SH-SY5Y (cell line): ENCODE measurements around the gene ATP13A5.

Source experiments
- GATA2 ChIP-seq: IDR thresholded peaks from 2 replicates; pipeline ENCODE4 v1.6.1; 2011; ENCODE audit warnings: mild to moderate bottlenecking, low read depth, low read length
- GATA3 ChIP-seq: IDR thresholded peaks from 2 replicates; pipeline ENCODE4 v1.6.1; 2011; ENCODE audit warnings: low read depth, mild to moderate bottlenecking, low read length, moderate library complexity

Gene ATP13A5

GRCh38 chr3:193261970-193262369 lies 116.6 kb downstream of the ATP13A5 start:
- TF ChIP-seq GATA3 (no peak), GATA2 (no peak)

GRCh38 chr3:193253986-193254660 lies 124.4 kb downstream of the ATP13A5 start:
- TF ChIP-seq GATA2, result no peak

DNA sequence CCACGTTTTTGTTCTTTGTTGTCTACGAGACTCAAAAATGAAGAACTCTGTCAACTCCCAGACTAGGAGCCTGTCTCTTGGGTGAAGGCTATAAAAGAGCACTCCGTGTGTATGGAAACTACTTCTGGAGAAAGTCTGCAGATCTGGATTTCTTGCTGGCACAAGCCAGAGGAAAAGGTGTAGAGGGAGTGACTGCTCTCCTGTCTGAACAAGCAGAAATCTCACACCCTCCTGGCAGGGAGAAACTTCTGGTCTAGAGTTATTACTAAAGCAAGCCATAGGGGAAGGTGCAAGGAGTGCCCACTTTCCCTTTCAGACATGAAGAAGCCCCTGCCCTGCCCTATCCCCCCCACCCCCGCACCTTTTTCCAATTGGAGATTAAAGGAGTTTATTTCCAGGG lies 128.1 kb downstream of the ATP13A5 start:
- no peak for TF ChIP-seq GATA3
- no peak for TF ChIP-seq GATA2

DNA sequence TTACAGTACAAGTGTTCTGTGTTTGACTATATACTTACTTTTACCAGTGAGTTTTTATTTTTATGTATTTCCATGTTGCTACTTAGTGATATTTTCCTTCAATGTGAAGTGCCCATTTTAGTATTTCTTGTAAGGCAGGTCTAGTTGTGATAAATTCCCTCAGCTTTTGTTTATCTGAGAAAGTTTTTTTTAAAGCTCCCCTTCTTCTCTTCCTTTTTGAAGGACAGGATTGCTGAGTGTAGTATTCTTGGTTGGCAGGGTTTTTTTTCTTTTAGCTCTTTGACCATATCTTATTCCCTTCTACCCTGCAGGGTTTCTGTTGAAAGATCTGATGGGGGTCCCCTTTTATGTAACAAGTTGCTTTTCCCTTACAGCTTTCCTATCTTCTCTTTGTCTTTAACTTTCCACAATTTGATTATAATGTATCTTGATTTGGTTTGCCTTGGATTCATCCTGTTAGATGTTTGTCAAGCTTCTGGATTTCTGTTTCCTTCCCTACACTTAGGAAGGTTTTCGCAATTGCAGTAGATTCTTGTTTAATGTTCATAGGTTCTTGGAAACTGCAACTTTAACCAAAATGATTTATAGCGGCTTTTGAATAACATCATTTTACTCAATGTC lies 129.6 kb downstream of the ATP13A5 start:
- no peak for TF ChIP-seq GATA2
- no peak for TF ChIP-seq GATA3

- TF ChIP-seq GATA2 (no peak), GATA3 (no peak)
Measured at GRCh38 chr3:193243571-193243970, 135.0 kb downstream of the ATP13A5 start.

- TF ChIP-seq GATA3, result no peak
- no peak for TF ChIP-seq GATA2
Measured at GRCh38 chr3:193241716-193242115, 136.8 kb downstream of the ATP13A5 start.

GRCh38 chr3:193240850-193241706 lies 137.5 kb downstream of the ATP13A5 start, which contains the start of gene PLAAT1:
Gene PLAAT1 (plus strand): TSS chr3:193241222. CDS start chr3:193255651, 14,429 bp downstream.
- TF ChIP-seq GATA2 (no peak), GATA3 (no peak)

- TF ChIP-seq GATA3 (no peak), GATA2 (no peak)
Measured at GRCh38 chr3:193240436-193240849, 138.1 kb downstream of the ATP13A5 start.

DNA sequence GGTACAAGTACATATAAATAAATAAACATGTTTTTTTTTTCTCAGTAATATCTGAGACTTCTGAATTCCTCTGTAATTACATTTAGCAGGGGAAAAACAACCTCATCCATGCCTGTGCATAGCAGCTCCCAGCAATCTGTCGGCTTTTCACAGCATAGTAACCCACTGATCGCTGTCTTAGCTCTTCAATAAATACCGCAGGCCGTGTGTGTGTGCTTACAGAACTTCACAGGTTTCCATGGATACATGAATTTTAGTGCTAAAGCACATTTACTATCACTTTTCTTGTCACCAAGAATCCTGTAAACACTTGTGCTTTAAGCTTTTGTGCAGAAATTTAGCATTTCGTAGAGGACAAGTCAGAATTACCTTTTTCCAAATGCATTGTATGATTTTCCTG lies 141.5 kb downstream of the ATP13A5 start:
- TF ChIP-seq GATA2, result no peak
- no peak for TF ChIP-seq GATA3

DNA sequence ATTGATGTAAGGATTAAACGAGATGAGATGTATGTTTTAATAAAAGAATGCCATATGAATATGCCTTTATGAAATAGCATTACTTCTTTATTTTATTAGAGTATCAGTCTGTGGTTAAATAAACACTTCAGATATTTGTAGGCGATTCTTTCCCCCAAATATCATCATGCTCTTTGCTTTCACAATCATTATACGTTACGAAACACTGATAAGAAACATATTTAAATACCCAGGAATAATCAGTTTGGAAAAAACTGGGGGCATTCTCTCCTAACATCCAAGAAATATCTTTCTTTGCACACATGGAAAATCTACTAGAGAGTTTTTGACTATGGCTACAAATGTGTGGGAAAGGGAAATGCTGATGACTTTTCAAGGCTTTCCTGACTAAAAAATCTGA lies 142.0 kb downstream of the ATP13A5 start:
- TF ChIP-seq GATA3, result no peak
- no peak for TF ChIP-seq GATA2

DNA sequence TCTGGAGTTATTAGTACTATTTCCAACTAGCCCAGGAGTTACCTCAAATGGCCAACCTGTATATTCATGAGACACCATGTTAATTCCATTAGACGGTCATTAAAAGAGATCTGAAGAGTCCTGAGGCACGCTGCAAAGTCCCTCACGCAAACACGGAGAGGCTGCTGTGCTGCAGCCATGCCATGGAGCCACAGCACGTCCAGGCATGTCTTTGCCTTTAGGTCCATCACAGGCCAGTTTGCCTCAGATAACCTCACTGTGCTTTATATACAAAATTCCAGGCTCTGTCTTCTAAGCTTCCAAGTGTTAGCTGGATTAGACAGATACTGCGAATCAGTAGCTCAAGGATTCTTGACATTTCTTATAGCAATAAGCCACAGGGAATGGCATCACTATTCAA lies 147.4 kb downstream of the ATP13A5 start:
- TF ChIP-seq GATA2, result no peak
- no peak for TF ChIP-seq GATA3

DNA sequence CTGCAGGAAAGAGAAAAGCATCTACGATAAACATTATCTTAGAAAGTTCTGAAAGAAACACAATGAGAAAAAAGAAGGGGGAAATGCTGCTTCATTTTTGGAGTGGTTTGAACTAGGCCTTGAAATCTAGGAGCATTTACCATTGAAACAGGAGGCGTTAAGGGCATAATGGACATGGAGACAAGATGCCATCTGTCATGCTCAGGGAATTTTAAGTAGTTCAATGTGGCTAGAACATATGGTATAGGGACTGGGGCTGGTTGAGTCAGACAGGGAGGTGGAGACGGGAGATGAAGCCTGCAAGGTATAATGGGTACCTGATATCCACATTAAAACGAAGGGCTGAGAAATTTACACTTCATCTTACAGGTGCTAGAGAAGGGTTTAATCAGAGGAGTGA lies 147.9 kb downstream of the ATP13A5 start:
- no peak for TF ChIP-seq GATA2

- TF ChIP-seq GATA3 (no peak), GATA2 (no peak)
Measured at GRCh38 chr3:193229851-193230420, 148.6 kb downstream of the ATP13A5 start.

DNA sequence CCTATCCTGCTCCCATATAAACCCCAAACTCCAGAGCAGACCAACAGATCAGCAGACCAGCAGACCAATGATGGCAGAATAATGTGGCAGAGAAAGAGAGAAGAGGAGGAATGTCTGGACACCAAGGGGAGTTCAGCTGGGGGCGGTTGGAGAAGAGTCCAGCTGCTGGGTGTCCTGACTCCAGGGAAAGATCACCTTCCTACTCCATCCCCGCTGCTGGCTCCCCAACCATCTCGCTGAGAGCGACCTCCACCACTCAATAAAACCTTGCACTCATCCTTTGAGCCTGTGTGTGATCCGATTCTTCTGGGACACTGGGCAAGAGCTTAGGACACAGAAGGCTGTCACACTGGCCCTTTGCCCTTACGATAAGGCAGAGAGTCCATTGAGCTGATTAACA lies 150.3 kb downstream of the ATP13A5 start:
- TF ChIP-seq GATA2, result no peak
- TF ChIP-seq GATA3, result no peak
